ENCODE data around the gene ZBTB7C.

Gene ZBTB7C

DNA sequence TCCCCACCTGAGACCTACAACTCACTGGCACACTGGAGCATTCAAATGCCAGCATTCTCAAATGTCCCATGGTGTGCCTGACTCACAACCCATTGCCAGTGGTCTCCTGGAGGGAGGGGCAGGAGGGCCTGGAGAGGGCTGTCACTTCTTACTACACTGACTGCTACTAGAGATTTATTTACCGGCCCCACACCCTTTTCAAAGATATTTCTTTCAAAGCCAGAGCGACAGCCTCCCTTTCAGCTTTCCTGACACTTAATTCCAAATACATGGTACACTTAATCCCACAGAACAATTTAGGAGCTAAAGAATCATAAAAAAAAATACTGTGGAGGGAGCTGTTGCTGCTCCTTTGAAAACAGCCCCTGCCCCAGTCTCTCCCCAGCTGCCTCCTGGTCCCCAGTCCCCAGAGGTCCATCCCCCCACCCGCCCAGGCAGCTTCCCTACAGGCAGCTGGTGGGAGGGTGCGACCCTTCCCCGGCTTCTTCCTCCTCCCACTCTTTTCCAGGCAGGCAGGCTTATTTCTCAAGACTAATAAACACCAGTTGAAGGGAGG lies 349.6 kb downstream of the ZBTB7C start:
- Mint-ChIP-seq H3K4me1 (no peaks in the 10 kb centered on the region), H3K4me3 (no peak overlapping the region), H3K9me3 (no peaks in the 10 kb centered on the region), H3K27ac (no peak overlapping the region), H3K36me3 (no peaks in the 10 kb centered on the region)
- ATAC-seq: no peak
- DNase-seq (ENCODE audit: low spot score in 2 of 2): no peak

DNA sequence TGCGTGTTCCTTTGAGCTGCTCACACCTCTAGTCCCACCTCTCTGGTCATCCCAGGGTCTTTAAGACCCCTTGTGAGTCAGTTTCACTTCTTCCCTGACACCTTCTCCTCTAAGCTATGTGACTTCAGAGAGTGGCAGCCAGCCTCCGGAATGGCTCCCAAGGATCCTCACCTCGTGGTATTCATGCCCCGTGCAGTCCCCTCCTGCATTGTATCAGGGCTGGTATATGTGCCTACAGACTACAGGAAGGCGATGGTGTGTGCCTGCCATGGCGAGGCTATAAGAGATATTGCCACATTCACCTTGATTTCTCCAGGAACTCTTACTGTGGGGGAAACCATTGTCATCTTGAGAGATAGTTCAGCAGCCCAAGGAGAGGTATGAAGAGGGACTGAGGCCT lies 350.7 kb downstream of the ZBTB7C start:
- ATAC-seq (peak; percentile 29), DNase-seq (ENCODE audit: low spot score in 2 of 2) (no peak)
- no peaks in the 10 kb centered on the region for H3K9me3 Mint-ChIP-seq
- H3K36me3 Mint-ChIP-seq: no peaks in the 10 kb centered on the region
- no peaks in the 10 kb centered on the region for H3K4me1 Mint-ChIP-seq
- H3K4me3 Mint-ChIP-seq: no peak overlapping the region
- H3K27ac Mint-ChIP-seq: no peak overlapping the region

DNA sequence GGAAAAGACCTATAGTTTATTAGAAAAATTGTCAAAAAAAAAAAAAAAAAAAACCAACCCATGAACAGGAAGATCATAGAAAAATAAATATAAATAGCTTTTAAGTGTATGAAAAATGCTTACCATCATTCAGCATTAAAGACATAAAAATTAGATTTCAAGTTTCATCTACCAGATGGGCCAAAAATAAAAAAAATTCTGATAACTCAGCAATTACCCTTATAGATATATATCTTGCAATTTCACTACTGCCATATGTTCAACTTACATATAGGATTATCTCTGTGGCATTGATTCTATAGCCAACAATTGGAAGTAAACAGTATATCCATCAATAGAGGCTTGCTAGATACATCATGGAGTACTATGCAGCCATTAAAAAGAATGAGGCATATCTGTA lies 352.2 kb downstream of the ZBTB7C start:
- Mint-ChIP-seq H3K4me3 (no peak overlapping the region), H3K4me1 (no peaks in the 10 kb centered on the region), H3K36me3 (no peaks in the 10 kb centered on the region), H3K9me3 (no peaks in the 10 kb centered on the region), H3K27ac (no peak overlapping the region)
- no peak for ATAC-seq
- no peak for DNase-seq (ENCODE audit: low spot score in 2 of 2)

GRCh38 chr18:48055351-48055750 lies 353.8 kb downstream of the ZBTB7C start:
- Mint-ChIP-seq H3K27ac (no peak overlapping the region), H3K9me3 (no peaks in the 10 kb centered on the region), H3K36me3 (no peaks in the 10 kb centered on the region), H3K4me1 (no peaks in the 10 kb centered on the region), H3K4me3 (no peak overlapping the region)
- DNase-seq (ENCODE audit: low spot score in 2 of 2) (no peak), ATAC-seq (no peak)

GRCh38 chr18:48053881-48054816 lies 355.0 kb downstream of the ZBTB7C start:
- no peaks in the 10 kb centered on the region for H3K36me3 Mint-ChIP-seq
- no peak overlapping the region for H3K27ac Mint-ChIP-seq
- ATAC-seq: no peak

DNA sequence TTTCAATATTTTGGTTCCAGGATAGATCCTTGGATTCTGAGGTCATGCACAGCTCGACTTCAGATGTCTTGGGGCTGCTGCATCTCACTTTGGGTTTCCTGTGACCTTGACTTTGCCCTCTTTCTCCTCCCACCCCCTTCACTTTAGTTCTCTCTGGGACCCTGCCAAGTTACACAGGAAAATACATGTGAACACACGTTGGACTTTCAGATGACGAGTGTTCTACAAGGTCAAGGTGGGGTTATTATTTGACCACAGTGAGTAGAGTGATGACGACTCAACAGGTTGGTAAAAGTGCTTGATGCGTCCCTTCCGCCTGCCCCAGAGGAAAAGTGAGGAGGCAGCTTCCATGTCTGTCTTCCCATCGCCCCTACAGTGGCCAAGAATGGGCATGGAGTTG lies 356.3 kb downstream of the ZBTB7C start:
- DNase-seq (ENCODE audit: low spot score in 2 of 2): no peak
- no peak for ATAC-seq
- Mint-ChIP-seq H3K27ac (no peak overlapping the region), H3K9me3 (no peaks in the 10 kb centered on the region), H3K4me3 (no peak overlapping the region), H3K4me1 (no peaks in the 10 kb centered on the region), H3K36me3 (no peaks in the 10 kb centered on the region)

More at GRCh38 chr18:48053881-48054816, 355.0 kb downstream of the ZBTB7C start:
- H3K4me1 Mint-ChIP-seq: no peaks in the 10 kb centered on the region
- no peak overlapping the region for H3K4me3 Mint-ChIP-seq
- H3K9me3 Mint-ChIP-seq: no peaks in the 10 kb centered on the region
- no peak for DNase-seq (ENCODE audit: low spot score in 2 of 2)

DNA sequence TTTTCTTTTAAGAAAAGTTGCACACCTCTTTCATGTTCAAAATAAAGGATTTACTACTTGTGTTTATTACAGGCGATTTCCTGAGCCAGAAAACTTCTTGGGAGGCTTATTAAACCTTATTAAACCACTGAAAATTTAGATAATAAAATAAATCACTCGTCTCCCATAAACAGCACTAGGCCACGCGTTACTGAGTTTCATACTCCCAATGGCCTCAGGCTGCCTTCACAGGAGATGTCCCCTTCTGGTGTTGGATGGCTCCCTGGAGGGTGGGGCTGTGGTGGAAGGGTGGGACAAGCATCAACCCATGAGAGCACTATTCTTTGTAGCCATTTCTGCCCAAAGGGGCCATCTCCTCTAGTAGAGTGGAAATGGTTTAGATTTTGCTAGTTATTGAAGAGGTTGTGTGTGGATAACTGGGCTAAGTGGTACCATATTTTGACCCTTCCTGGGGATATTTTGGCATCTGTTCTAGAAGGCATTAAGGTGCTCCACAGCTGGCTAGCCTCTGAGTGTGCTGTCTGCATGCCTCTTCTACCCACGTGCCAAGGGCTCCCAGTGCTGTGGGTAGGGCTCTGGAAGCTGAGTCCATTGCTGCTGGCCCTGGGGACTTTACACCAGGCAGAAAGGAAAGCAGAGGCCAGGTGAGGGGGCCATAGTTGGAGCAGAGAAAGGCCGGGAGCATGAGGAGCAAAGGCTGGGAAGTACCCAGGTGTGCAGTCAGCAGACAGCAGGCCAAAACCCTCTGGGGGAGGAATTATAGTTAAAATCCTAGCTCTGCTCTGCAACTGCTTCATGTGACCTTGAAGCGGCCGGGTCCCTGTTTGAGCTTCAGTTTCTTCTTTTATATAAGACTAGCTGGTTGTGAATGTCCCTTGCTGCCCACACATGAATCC lies 357.0 kb downstream of the ZBTB7C start:
- no peaks in the 10 kb centered on the region for H3K4me1 Mint-ChIP-seq
- H3K36me3 Mint-ChIP-seq: no peaks in the 10 kb centered on the region
- no peak overlapping the region for H3K4me3 Mint-ChIP-seq
- ATAC-seq (no peak), DNase-seq (ENCODE audit: low spot score in 2 of 2) (no peak)
- H3K9me3 Mint-ChIP-seq: no peaks in the 10 kb centered on the region
- H3K27ac Mint-ChIP-seq: no peak overlapping the region

- H3K36me3 Mint-ChIP-seq: no peaks in the 10 kb centered on the region
- DNase-seq (ENCODE audit: low spot score in 2 of 2): no peak
- no peak overlapping the region for H3K27ac Mint-ChIP-seq
- peaks cover 4% of the 10 kb centered on the region for H3K9me3 Mint-ChIP-seq
- no peak overlapping the region for H3K4me3 Mint-ChIP-seq
- H3K4me1 Mint-ChIP-seq: no peaks in the 10 kb centered on the region
- ATAC-seq: no peak
Observed at GRCh38 chr18:48050176-48050575, 359.0 kb downstream of the ZBTB7C start.

DNA sequence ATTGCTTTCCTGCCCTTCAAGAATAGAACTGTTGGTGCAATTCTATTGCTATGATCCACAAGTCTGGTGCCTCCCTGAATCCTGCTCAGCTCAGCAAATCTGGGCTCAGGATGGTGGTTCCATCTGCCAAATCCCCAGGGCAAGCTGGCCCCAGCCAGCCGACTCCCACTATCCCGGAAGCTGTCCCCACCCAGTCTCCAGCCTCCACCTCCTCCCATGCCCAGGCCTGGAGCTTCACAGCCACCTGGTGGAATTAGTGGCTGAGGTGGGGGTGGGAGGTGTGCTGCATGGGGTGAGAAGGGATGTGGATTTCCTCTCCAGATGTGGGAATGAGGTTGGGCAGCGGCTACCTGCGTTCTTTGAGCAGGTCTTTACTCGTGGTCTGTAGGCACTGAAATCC lies 359.4 kb downstream of the ZBTB7C start:
- no peaks in the 10 kb centered on the region for H3K4me1 Mint-ChIP-seq
- DNase-seq (ENCODE audit: low spot score in 2 of 2) (no peak), ATAC-seq (no peak)
- H3K9me3 Mint-ChIP-seq: peaks cover 4% of the 10 kb centered on the region
- H3K36me3 Mint-ChIP-seq: no peaks in the 10 kb centered on the region
- H3K4me3 Mint-ChIP-seq: no peak overlapping the region
- H3K27ac Mint-ChIP-seq: no peak overlapping the region

GRCh38 chr18:48048251-48048650 lies 360.9 kb downstream of the ZBTB7C start:
- Mint-ChIP-seq H3K4me1 (no peaks in the 10 kb centered on the region), H3K36me3 (no peaks in the 10 kb centered on the region), H3K27ac (no peak overlapping the region), H3K4me3 (no peak overlapping the region), H3K9me3 (peaks cover 4% of the 10 kb centered on the region)
- DNase-seq (ENCODE audit: low spot score in 2 of 2): no peak
- no peak for ATAC-seq

DNA sequence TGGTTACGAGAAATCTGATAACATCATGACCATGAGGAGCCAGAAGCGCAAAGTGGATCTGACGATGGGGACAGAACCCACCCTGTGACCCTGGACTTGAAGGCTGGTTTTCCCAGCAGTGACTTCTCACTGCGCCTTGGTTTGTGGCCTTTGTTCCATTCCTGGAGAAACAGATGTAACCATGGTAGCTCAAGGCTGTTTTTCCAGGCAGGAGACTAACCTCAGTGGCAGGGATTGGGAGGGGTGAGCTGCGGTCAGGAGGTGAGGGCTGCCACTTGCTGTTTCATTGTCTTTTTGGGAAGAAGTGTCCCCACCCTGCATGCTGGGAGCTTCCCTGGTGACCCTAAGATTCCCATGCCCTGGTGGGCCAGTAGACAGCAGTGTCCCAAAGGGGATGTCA lies 362.3 kb downstream of the ZBTB7C start:
- H3K36me3 Mint-ChIP-seq: no peaks in the 10 kb centered on the region
- ATAC-seq: no peak

GRCh38 chr18:48045744-48046143 lies 363.4 kb downstream of the ZBTB7C start:
- DNase-seq (ENCODE audit: low spot score in 2 of 2): no peak
- Mint-ChIP-seq H3K36me3 (no peaks in the 10 kb centered on the region), H3K27ac (no peak overlapping the region), H3K9me3 (peaks cover 4% of the 10 kb centered on the region), H3K4me3 (no peak overlapping the region), H3K4me1 (no peaks in the 10 kb centered on the region)
- no peak for ATAC-seq

More for the DNA sequence above, 362.3 kb downstream of the ZBTB7C start:
- H3K4me3 Mint-ChIP-seq: no peak overlapping the region
- no peaks in the 10 kb centered on the region for H3K4me1 Mint-ChIP-seq
- no peak for DNase-seq (ENCODE audit: low spot score in 2 of 2)
- no peak overlapping the region for H3K27ac Mint-ChIP-seq
- peaks cover 4% of the 10 kb centered on the region for H3K9me3 Mint-ChIP-seq

DNA sequence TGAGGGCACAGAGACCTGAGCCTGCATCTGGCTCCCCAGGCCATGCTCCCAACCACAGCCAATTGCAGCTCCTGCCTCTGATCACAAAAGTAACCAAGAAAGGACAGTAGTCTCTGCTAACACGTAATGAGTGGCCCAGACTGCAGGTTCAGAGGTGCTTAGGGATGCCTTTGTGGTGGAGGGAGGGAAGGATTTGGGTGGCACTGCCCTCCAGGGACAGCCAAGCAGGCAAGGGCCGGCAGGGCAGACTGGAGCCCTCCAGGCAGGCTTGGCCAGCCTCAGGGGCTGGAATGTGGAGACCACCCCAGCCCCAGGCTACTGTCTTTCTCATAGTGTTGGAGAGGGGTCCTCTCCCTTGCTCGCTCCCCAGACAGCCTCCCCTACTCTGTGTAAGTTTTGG lies 364.2 kb downstream of the ZBTB7C start:
- Mint-ChIP-seq H3K27ac (no peak overlapping the region), H3K4me1 (no peaks in the 10 kb centered on the region), H3K36me3 (no peaks in the 10 kb centered on the region), H3K4me3 (no peak overlapping the region), H3K9me3 (peaks cover 4% of the 10 kb centered on the region)
- no peak for DNase-seq (ENCODE audit: low spot score in 2 of 2)
- no peak for ATAC-seq

DNA sequence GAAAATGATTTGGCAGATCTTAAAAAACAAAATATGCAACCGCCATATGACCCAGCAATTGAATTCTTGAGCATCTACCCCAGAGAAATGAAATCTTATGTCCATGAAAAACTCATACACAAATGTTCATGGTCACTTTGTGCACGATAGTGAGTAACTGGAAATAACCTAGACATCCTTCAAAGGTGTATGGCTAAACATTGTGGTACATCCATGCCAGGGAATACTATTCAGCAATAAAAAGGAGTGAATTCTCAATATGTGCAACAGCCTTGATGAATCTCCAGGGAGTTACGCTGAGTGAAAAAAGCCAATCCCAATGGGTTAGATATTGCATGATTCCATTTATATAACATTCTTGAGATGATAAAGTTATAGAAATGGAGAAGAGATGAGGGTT lies 366.0 kb downstream of the ZBTB7C start:
- Mint-ChIP-seq H3K36me3 (no peaks in the 10 kb centered on the region), H3K9me3 (peaks cover 4% of the 10 kb centered on the region), H3K4me3 (no peak overlapping the region), H3K27ac (no peak overlapping the region), H3K4me1 (no peaks in the 10 kb centered on the region)
- DNase-seq (ENCODE audit: low spot score in 2 of 2): no peak
- no peak for ATAC-seq

DNA sequence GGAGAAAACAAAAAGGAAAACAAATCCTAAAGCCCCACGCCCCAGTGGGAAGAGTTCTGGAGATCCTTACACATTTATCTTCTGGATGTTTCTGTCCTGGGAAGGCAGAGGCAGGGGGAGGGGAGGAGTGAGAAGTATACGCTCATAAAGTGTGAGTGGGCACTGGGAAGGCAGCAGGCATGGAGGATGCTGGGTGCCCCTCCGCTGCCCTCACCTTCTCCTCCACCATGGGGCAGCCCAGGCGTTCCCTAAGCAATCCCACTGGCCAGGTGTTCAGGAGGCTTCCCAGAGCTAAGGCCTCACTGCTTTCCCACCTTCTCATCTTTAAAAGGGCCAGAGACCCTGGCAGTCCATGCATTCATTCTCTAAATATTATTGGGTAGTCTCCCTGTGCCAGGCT lies 366.8 kb downstream of the ZBTB7C start:
- no peak for DNase-seq (ENCODE audit: low spot score in 2 of 2)
- Mint-ChIP-seq H3K9me3 (peaks cover 4% of the 10 kb centered on the region), H3K27ac (no peak overlapping the region), H3K36me3 (no peaks in the 10 kb centered on the region), H3K4me3 (no peak overlapping the region), H3K4me1 (no peaks in the 10 kb centered on the region)
- ATAC-seq: no peak

Data from stimulated activated effector memory CD8-positive, alpha-beta T cell treated with anti-CD3 and anti-CD28 coated beads, Interleukin-12 subunit alpha, Interleukin-12 subunit beta, amount 100 ng/mL, for 72 hours (primary cell).